Upper lobe of right lung (tissue), 1 donor: ENCODE results near the gene PGC. TPM values are rescaled to one million over a fixed set of nuclear protein-coding genes. Genes with fewer than 3 reads are reported as not detected.
A peak's percentile ranks its signal among the peaks of the same experiment; 100 is the strongest.

ENCODE experiments used
- ATAC-seq: fragments of 200-7000 bp; cut with Tn5 transposase; one replicate; pipeline ENCODE4 v1.9.1; 2020; ENCODE audit warnings: mild to moderate bottlenecking, moderate library complexity
- DNase-seq: peaks from one replicate; pipeline ENCODE4 v3.0.0-alpha.2; 2020
- H3K27ac ChIP-seq: fragments of 200-600 bp; one replicate; pipeline ENCODE4 v1.8.0; 2022
- H3K27me3 ChIP-seq: fragments of 200-600 bp; one replicate; pipeline ENCODE4 v1.8.0; 2022; ENCODE audit warnings: mild to moderate bottlenecking
- H3K36me3 ChIP-seq: fragments of 200-600 bp; one replicate; pipeline ENCODE4 v1.8.0; 2022
- H3K4me1 ChIP-seq: fragments of 200-600 bp; one replicate; pipeline ENCODE4 v1.8.0; 2022
- H3K4me3 ChIP-seq: fragments of 200-600 bp; one replicate; pipeline ENCODE4 v1.8.0; 2022; ENCODE audit warnings: mild to moderate bottlenecking
- H3K9me3 ChIP-seq: fragments of 200-600 bp; one replicate; pipeline ENCODE4 v1.8.0; 2022
- intact Hi-C: fragments of 100-400 bp; cut with DNase I; formaldehyde crosslinking; loops from one replicate; pipeline ENCODE4 v1.11.0; 2022
- total RNA-seq: library from RNA; stranded (reverse); fragmentation: NEBNext Ultra II Directional; extraction: Animal tissue kit (Norgen Biotek cat#: 25700); gene quantifications from one replicate; pipeline ENCODE4 v1.2.1, GENCODE V29; 2021
- TF ChIP-seq, protein P1 (sequence below): fragments of 200-600 bp; IDR thresholded peaks from one replicate; pipeline ENCODE4 v1.8.0; 2022; ENCODE audit warnings: antibody characterized with exemption
- donor health status: DM: no; HTN: yes; CAD: no; lungs with severe emphysema.

The PGC gene
- total RNA-seq, 1 donor from 2014 or later, result 1,050 TPM

- TF ChIP-seq, protein P1, sequence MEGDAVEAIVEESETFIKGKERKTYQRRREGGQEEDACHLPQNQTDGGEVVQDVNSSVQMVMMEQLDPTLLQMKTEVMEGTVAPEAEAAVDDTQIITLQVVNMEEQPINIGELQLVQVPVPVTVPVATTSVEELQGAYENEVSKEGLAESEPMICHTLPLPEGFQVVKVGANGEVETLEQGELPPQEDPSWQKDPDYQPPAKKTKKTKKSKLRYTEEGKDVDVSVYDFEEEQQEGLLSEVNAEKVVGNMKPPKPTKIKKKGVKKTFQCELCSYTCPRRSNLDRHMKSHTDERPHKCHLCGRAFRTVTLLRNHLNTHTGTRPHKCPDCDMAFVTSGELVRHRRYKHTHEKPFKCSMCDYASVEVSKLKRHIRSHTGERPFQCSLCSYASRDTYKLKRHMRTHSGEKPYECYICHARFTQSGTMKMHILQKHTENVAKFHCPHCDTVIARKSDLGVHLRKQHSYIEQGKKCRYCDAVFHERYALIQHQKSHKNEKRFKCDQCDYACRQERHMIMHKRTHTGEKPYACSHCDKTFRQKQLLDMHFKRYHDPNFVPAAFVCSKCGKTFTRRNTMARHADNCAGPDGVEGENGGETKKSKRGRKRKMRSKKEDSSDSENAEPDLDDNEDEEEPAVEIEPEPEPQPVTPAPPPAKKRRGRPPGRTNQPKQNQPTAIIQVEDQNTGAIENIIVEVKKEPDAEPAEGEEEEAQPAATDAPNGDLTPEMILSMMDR, result no peak
- peaks cover 50% of the 10 kb centered on the region for H3K4me1 ChIP-seq
- ATAC-seq, result no peak
- H3K27ac ChIP-seq, result no peak overlapping the region
- intact Hi-C loops, result no loop called here
- peak; percentile 32 for DNase-seq
- no peaks in the 10 kb centered on the region for H3K9me3 ChIP-seq
- H3K36me3 ChIP-seq, result no peaks in the 10 kb centered on the region
- H3K27me3 ChIP-seq, result no peaks in the 10 kb centered on the region
- H3K4me3 ChIP-seq, result no peak overlapping the region
Observed at GRCh38 chr6:41730531-41731436, 16.4 kb downstream of the PGC start.

DNA sequence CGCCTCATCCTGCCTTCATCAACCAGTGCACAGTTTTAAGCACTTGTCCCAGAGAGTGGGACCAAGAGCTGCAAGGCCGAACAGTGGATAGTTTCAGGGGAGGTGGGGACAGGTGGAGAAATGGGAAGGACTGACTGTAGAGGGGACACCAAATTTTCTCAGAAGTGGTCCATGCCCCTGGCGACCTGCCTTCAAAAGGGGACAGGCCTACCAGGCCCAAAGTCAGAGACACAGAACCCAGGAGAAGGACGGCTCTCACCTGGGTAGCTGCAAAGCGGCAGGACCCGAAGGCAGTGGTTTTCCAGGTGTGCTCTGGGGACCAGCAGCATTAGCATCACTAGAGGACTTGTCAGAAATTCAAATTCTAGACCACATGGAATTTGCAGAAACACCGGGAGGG, 17.6 kb downstream of the PGC start:
- Histone ChIP-seq H3K27ac (no peak overlapping the region), H3K36me3 (no peaks in the 10 kb centered on the region), H3K4me3 (no peak overlapping the region), H3K4me1 (peaks cover 55% of the 10 kb centered on the region), H3K9me3 (no peaks in the 10 kb centered on the region), H3K27me3 (no peaks in the 10 kb centered on the region)
- intact Hi-C loops, result no loop called here
- DNase-seq (peak; percentile 8), ATAC-seq (no peak)
- TF ChIP-seq, protein P1, result no peak

- Histone ChIP-seq H3K27ac (no peak overlapping the region), H3K27me3 (no peaks in the 10 kb centered on the region), H3K4me1 (peaks cover 62% of the 10 kb centered on the region), H3K36me3 (no peaks in the 10 kb centered on the region), H3K4me3 (no peak overlapping the region), H3K9me3 (no peaks in the 10 kb centered on the region)
- TF ChIP-seq, protein P1, result no peak
- DNase-seq (peak; percentile 37), ATAC-seq (no peak)
- intact Hi-C loops, result no loop called here
Observed at GRCh38 chr6:41728954-41729353, 18.2 kb downstream of the PGC start.

DNA sequence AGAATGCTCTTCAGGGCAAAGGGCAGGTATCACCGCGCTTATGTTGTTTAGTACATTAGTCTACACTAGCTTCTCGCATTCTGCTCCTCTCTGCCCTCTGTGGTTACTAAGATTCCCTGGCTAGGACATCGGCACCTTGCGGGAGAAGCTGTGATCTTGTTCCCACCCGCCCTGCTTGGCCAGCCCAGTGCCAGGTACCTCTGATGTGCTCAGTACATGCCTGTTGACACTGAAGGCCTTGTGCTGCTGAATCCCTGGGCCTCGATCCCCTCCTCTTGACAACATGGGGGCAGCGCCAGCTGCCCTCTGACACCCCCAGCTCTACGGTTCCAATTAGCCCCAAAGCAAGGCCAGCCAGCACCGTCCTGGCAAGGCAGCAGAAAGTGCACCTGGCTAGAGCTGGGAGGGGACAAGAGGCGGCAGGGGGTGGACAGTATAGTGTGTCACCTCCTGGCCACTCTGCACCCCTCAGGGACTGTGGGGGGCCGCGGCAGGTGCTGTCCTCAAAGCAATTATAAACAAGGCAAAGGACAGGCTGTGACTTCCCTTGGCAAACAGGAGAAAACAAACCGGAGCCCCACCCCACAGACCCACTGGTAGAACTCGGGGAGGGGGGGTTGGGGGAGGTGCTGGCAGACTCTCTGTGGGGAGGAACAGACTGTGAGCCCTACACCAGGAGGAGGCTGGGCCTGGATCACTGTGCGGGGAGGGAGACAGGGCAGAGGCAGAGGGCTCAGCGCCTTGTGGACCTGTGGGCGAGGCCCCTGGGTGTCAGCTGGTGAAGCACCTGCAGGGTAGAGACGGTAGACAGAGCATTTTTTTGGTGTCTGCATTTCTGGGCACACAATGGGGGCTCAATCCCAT, 18.9 kb downstream of the PGC start:
- H3K4me1 ChIP-seq, result peaks cover 63% of the 10 kb centered on the region
- no peak overlapping the region for H3K27ac ChIP-seq
- H3K9me3 ChIP-seq, result no peaks in the 10 kb centered on the region
- intact Hi-C loops, result no loop called here
- H3K4me3 ChIP-seq, result no peak overlapping the region
- peak; percentile 17 for ATAC-seq
- TF ChIP-seq, protein P1, result no peak
- DNase-seq, result no peak
- no peaks in the 10 kb centered on the region for H3K27me3 ChIP-seq
- H3K36me3 ChIP-seq, result no peaks in the 10 kb centered on the region

DNA sequence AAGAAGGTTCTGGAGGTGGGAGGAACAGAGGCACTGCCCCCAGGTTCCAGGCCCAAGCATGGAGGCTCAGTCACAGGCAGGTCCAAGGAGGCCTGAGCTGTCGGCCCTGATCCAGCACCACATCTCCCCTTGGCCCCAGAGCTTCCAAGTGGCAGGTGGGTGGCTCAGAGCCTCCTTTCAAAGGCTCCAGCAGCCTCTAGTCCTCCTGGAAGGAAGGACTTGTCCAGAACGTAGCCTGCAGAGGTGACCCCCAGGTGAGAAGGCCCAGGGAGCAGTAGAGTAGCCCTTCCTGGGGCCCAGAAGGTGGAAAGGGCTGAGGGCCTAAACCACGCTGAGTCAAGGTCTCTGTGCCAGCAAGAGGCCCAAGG, 19.5 kb downstream of the PGC start:
- ATAC-seq (no peak), DNase-seq (no peak)
- TF ChIP-seq, protein P1, result no peak
- H3K9me3 ChIP-seq, result no peaks in the 10 kb centered on the region
- no peak overlapping the region for H3K27ac ChIP-seq
- peaks cover 62% of the 10 kb centered on the region for H3K4me1 ChIP-seq
- intact Hi-C loops, result no loop called here
- no peaks in the 10 kb centered on the region for H3K27me3 ChIP-seq
- H3K36me3 ChIP-seq, result no peaks in the 10 kb centered on the region
- H3K4me3 ChIP-seq, result no peak overlapping the region
